Renal cortex interstitium (tissue), 11 donors: ENCODE measurements around the gene PTGR3. TPM values are rescaled to one million over a fixed set of nuclear protein-coding genes. Genes with fewer than 3 reads are reported as not detected.
A peak's percentile ranks its signal among the peaks of the same experiment; 100 is the strongest.

Experiments used
- DNase-seq, 11 donors: peaks; one replicate each; pipeline ENCODE4 v3.0.0-alpha.2; 2013; ENCODE audit warnings: low read depth in 9 of 11, low spot score in 4 of 11; ENCODE audit errors: extremely low read depth in 1 of 11
- polyA plus RNA-seq, 3 donors: library from polyadenylated mRNA; unstranded; fragments of 120-200 nt; gene quantifications; one replicate each; pipeline ENCODE4 v1.2.1, GENCODE V29; 2013; ENCODE audit not compliant: insufficient read length in 3 of 3

The PTGR3 gene
- polyA plus RNA-seq, 3 donors = 42.3 to 45.7 (median 43.1) TPM

GRCh38 chr18:75244351-75245313 lies 35.7 kb upstream of the PTGR3 start:
- DNase-seq = no peak

GRCh38 chr18:75241705-75242104 lies 32.8 kb upstream of the PTGR3 start:
- DNase-seq = no peak

GRCh38 chr18:75240433-75240832 lies 31.5 kb upstream of the PTGR3 start:
- no peak for DNase-seq

GRCh38 chr18:75238786-75239185 lies 29.8 kb upstream of the PTGR3 start:
- no peak for DNase-seq

GRCh38 chr18:75238100-75238499 lies 29.2 kb upstream of the PTGR3 start:
- DNase-seq = no peak

GRCh38 chr18:75235896-75236295 lies 27.0 kb upstream of the PTGR3 start:
- DNase-seq = no peak

- no peak for DNase-seq
These were observed 26.0 kb upstream of the PTGR3 start for GRCh38 chr18:75234901-75235300.

GRCh38 chr18:75231053-75231406 lies 22.1 kb upstream of the PTGR3 start:
- DNase-seq = no peak

GRCh38 chr18:75230163-75231052 lies 21.5 kb upstream of the PTGR3 start:
- DNase-seq = no peak

- DNase-seq = no peak
These were observed 20.5 kb upstream of the PTGR3 start for GRCh38 chr18:75229437-75229836.

- no peak for DNase-seq
These were observed 20.0 kb upstream of the PTGR3 start for GRCh38 chr18:75228967-75229366.

GRCh38 chr18:75227535-75228296 lies 18.8 kb upstream of the PTGR3 start:
- DNase-seq = no peak

- no peak for DNase-seq
These were observed 18.0 kb upstream of the PTGR3 start for GRCh38 chr18:75226956-75227316.

- DNase-seq = peak in 1 of 11 donors; percentile 50
These were observed 17.5 kb upstream of the PTGR3 start for GRCh38 chr18:75226286-75226955.

- peak in 4 of 11 donors; percentile 61 to 79 (median 72) for DNase-seq
These were observed 14.9 kb upstream of the PTGR3 start for GRCh38 chr18:75223687-75224347.

- DNase-seq = no peak
These were observed 13.5 kb upstream of the PTGR3 start for GRCh38 chr18:75222407-75222806.

GRCh38 chr18:75221897-75222296 lies 13.0 kb upstream of the PTGR3 start:
- DNase-seq = no peak

- no peak for DNase-seq
These were observed 12.5 kb upstream of the PTGR3 start for GRCh38 chr18:75221397-75221796.
